Smooth muscle cell (in vitro differentiated cells): ENCODE measurements around the gene DLGAP1. TPM values are rescaled to one million over a fixed set of nuclear protein-coding genes. Genes with fewer than 3 reads are reported as not detected.

Experiments
- DNase-seq: peaks from one replicate; lab custom pipeline; 2025; ENCODE audit not compliant: unreplicated experiment; lab: John Stamatoyannopoulos, UW
- H2AFZ ChIP-seq: fragments of 200-600 bp; sonication (generic); 2 replicates; pipeline ENCODE4 v1.6.0; 2016; ENCODE audit warnings: antibody characterized with exemption, low read depth, mild to moderate bottlenecking
- H3F3A ChIP-seq: fragments of 200-600 bp; sonication (generic); 2 replicates; pipeline ENCODE4 v1.6.0; 2017; ENCODE audit warnings: antibody characterized with exemption, low read depth
- H3K27ac ChIP-seq: fragments of 200-600 bp; sonication (generic); 2 replicates; pipeline ENCODE4 v1.5.1; 2016; ENCODE audit warnings: low read depth, mild to moderate bottlenecking
- H3K27me3 ChIP-seq: fragments of 200-600 bp; sonication (generic); 2 replicates; pipeline ENCODE4 v1.6.1; 2016; ENCODE audit warnings: low read depth, mild to moderate bottlenecking
- H3K36me3 ChIP-seq: fragments of 200-600 bp; sonication (generic); 2 replicates; pipeline ENCODE4 v1.5.1; 2016; ENCODE audit warnings: low read depth
- H3K4me1 ChIP-seq: fragments of 200-600 bp; sonication (generic); 2 replicates; pipeline ENCODE4 v1.5.1; 2016; ENCODE audit warnings: low read depth
- H3K4me2 ChIP-seq: fragments of 200-600 bp; sonication (generic); 2 replicates; pipeline ENCODE4 v1.6.0; 2016; ENCODE audit warnings: mild to moderate bottlenecking
- H3K4me3 ChIP-seq: fragments of 200-600 bp; sonication (generic); 2 replicates; pipeline ENCODE4 v1.5.1; 2016; ENCODE audit warnings: mild to moderate bottlenecking
- H3K79me2 ChIP-seq: fragments of 200-600 bp; sonication (generic); 2 replicates; pipeline ENCODE4 v1.6.0; 2016; ENCODE audit warnings: low read depth, mild to moderate bottlenecking
- H3K9ac ChIP-seq: fragments of 200-600 bp; sonication (generic); 2 replicates; pipeline ENCODE4 v1.6.0; 2016; ENCODE audit warnings: low read depth
- H3K9me3 ChIP-seq: fragments of 200-600 bp; sonication (generic); replicated peaks from 2 replicates; pipeline ENCODE4 v1.5.1; 2016; ENCODE audit warnings: low read depth
- H4K20me1 ChIP-seq: fragments of 200-600 bp; sonication (generic); 2 replicates; pipeline ENCODE4 v1.6.0; 2016; ENCODE audit warnings: low read depth
- CTCF ChIP-seq: fragments of 200-600 bp; sonication (generic); IDR thresholded peaks from 2 replicates; pipeline ENCODE4 v1.5.1; 2017; ENCODE audit warnings: borderline replicate concordance, mild to moderate bottlenecking, antibody characterized with exemption; ENCODE audit not compliant: insufficient read depth, poor library complexity, severe bottlenecking
- WGBS: methylation state at CpG from one replicate; pipeline ENCODE4 v1.1.7; 2016; ENCODE audit warnings: low lambda C conversion rate; 5-methylcytosine and 5-hydroxymethylcytosine counted together
- polyA plus RNA-seq: library from polyadenylated mRNA; unstranded; fragments of >200 nt; fragmentation: Nextera tagmentation; extraction: Ambion mirVana; gene quantifications from 2 replicates; pipeline ENCODE4 v1.2.1, GENCODE V29; 2016
- total RNA-seq: library from RNA; depleted of rRNA; stranded (reverse); fragments of >200 nt; gene quantifications from 2 replicates; pipeline ENCODE4 v1.2.3, GENCODE V29; 2014

Gene DLGAP1
- total and polyA plus RNA-seq, 2 experiments from 2014 or later, result 2.6 to 11.3 TPM

- no peak for TF ChIP-seq CTCF
- 57% methylated on average over 7 of the region's 7 CpGs for WGBS
- H3F3A ChIP-seq, result peaks cover 5% of the 10 kb centered on the region
Observed at GRCh38 chr18:3721771-3722648, 733.1 kb downstream of the DLGAP1 start.

GRCh38 chr18:3720818-3721545 lies 734.1 kb downstream of the DLGAP1 start:
- Histone ChIP-seq H3F3A (peaks cover 5% of the 10 kb centered on the region), H3K9ac (no peak overlapping the region), H3K79me2 (no peaks in the 10 kb centered on the region), H3K27me3 (no peaks in the 10 kb centered on the region), H4K20me1 (no peaks in the 10 kb centered on the region), H3K27ac (no peak overlapping the region), H2AFZ (no peak overlapping the region), H3K4me3 (no peak overlapping the region), H3K4me1 (peaks cover 5% of the 10 kb centered on the region), H3K4me2 (no peak overlapping the region), H3K9me3 (no peaks in the 10 kb centered on the region), H3K36me3 (no peaks in the 10 kb centered on the region)
- TF ChIP-seq CTCF, result no peak
- WGBS, result 74% methylated on average over 4 of the region's 4 CpGs
- no peak for DNase-seq

More at GRCh38 chr18:3721771-3722648, 733.1 kb downstream of the DLGAP1 start:
- Histone ChIP-seq H3K36me3 (no peaks in the 10 kb centered on the region), H3K4me1 (peaks cover 5% of the 10 kb centered on the region), H4K20me1 (no peaks in the 10 kb centered on the region), H3K9ac (no peak overlapping the region), H3K4me2 (no peak overlapping the region), H3K27ac (no peak overlapping the region), H3K27me3 (no peaks in the 10 kb centered on the region), H3K4me3 (no peak overlapping the region), H3K79me2 (no peaks in the 10 kb centered on the region), H2AFZ (no peak overlapping the region), H3K9me3 (no peaks in the 10 kb centered on the region)
- no peak for DNase-seq

- Histone ChIP-seq H3K9ac (no peak overlapping the region), H3K27me3 (no peaks in the 10 kb centered on the region), H3F3A (peaks cover 5% of the 10 kb centered on the region), H2AFZ (no peak overlapping the region), H4K20me1 (no peaks in the 10 kb centered on the region), H3K36me3 (no peaks in the 10 kb centered on the region), H3K9me3 (no peaks in the 10 kb centered on the region), H3K4me1 (peaks cover 5% of the 10 kb centered on the region), H3K27ac (no peak overlapping the region), H3K4me2 (no peak overlapping the region), H3K79me2 (no peaks in the 10 kb centered on the region), H3K4me3 (no peak overlapping the region)
- no peak for DNase-seq
- no peak for TF ChIP-seq CTCF
- 100% methylated on average over 1 of the region's 1 CpG for WGBS
Observed at GRCh38 chr18:3720159-3720558, 734.9 kb downstream of the DLGAP1 start.
